SK-N-MC (cell line): ENCODE measurements around the gene UBL3.

Experiments
- EZH2 ChIP-seq: fragments of 200-600 bp; sonication (generic); IDR thresholded peaks from one replicate; pipeline ENCODE4 v1.6.1; 2017; ENCODE audit warnings: antibody characterized with exemption
- FOXP2 ChIP-seq: optimal IDR thresholded peaks from 2 replicates; pipeline ENCODE3; 2011; ENCODE audit warnings: mild to moderate bottlenecking, moderate library complexity; ENCODE audit not compliant: insufficient read depth; ENCODE audit errors: extremely low read length, control extremely low read depth
- POLR2AphosphoS5 ChIP-seq: IDR thresholded peaks from 2 replicates; pipeline ENCODE4 v1.6.1; 2012; ENCODE audit warnings: mild to moderate bottlenecking, low read depth, low read length, borderline replicate concordance

- no peak for TF ChIP-seq EZH2
- no peak for TF ChIP-seq POLR2AphosphoS5
- TF ChIP-seq FOXP2 = no peak
These were observed 27.1 kb upstream of the UBL3 start for GRCh38 chr13:29877456-29878078.
